Tracheal epithelial cell (primary cell): ENCODE data around the gene ADGRF5. TPM values are rescaled to one million over a fixed set of nuclear protein-coding genes. Genes with fewer than 3 reads are reported as not detected.

ENCODE experiments used
- total RNA-seq: library from RNA; depleted of rRNA; stranded (reverse); fragments of >200 nt; gene quantifications from 2 replicates; pipeline ENCODE4 v1.2.1, GENCODE V29; 2014

The ADGRF5 gene, protein sequence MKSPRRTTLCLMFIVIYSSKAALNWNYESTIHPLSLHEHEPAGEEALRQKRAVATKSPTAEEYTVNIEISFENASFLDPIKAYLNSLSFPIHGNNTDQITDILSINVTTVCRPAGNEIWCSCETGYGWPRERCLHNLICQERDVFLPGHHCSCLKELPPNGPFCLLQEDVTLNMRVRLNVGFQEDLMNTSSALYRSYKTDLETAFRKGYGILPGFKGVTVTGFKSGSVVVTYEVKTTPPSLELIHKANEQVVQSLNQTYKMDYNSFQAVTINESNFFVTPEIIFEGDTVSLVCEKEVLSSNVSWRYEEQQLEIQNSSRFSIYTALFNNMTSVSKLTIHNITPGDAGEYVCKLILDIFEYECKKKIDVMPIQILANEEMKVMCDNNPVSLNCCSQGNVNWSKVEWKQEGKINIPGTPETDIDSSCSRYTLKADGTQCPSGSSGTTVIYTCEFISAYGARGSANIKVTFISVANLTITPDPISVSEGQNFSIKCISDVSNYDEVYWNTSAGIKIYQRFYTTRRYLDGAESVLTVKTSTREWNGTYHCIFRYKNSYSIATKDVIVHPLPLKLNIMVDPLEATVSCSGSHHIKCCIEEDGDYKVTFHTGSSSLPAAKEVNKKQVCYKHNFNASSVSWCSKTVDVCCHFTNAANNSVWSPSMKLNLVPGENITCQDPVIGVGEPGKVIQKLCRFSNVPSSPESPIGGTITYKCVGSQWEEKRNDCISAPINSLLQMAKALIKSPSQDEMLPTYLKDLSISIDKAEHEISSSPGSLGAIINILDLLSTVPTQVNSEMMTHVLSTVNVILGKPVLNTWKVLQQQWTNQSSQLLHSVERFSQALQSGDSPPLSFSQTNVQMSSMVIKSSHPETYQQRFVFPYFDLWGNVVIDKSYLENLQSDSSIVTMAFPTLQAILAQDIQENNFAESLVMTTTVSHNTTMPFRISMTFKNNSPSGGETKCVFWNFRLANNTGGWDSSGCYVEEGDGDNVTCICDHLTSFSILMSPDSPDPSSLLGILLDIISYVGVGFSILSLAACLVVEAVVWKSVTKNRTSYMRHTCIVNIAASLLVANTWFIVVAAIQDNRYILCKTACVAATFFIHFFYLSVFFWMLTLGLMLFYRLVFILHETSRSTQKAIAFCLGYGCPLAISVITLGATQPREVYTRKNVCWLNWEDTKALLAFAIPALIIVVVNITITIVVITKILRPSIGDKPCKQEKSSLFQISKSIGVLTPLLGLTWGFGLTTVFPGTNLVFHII (N-terminal part only)
- under 0.01 and 0.48 TPM in 2 replicates for total RNA-seq

DNA sequence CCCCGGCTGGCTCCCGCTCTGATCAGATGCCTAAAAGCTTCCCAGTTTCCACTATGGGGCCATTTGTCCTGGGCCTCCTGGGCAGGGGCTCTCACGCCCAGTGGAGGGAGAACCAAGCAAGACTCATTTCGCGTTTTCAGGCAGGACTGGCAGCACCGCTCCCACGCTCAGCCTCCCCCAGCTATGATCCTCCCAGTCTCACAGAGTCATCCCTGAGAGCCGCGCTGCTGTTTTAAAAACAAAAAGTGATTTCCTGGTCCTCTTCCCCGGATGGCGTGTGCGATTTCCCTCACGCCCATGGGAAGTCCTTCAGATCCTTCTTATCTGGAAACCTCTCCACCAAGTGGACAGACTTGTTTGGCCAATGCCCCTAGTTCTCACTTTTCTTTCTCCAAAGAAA is at the start of gene ADGRF5:
Gene ADGRF5 (minus strand): TSS at position 208 of the 400 bp plus-strand sequence. CDS start 15,176 bp downstream, outside the sequence.

Other genes starting within 250 kb of the ADGRF5 start
- gene TDRD6, start 234.1 kb downstream of the ADGRF5 start, total RNA-seq: under 0.01 and 0.43 TPM in 2 replicates
- 0.72 TPM in 1 of 2 replicates, not detected in the other for gene PLA2G7, start 186.6 kb downstream of the ADGRF5 start, total RNA-seq
- not detected in 2 replicates for gene ANKRD66, start 175.0 kb downstream of the ADGRF5 start, total RNA-seq
- not detected in 2 replicates for gene MEP1A, start 128.5 kb downstream of the ADGRF5 start, total RNA-seq
- gene ADGRF1, start 120.4 kb upstream of the ADGRF5 start, total RNA-seq: 6.7 and 16.8 TPM in 2 replicates